Hematopoietic multipotent progenitor cell treated with erythropoietin and hydrocortisone succinate and interleukin-3 and kit ligand, for 4 days (in vitro differentiated cells): ENCODE results near the gene CARMIL3.
"Not testable (repeated sequence)": the region's sequence is repeated elsewhere in the genome, so short reads cannot be mapped to it uniquely, and the experiment has no call there.

Source experiments
- DNase-seq: peaks from one replicate; pipeline ENCODE4 v3.0.0-alpha.2; 2015

The CARMIL3 gene

GRCh38 chr14:24042746-24043145, 9.1 kb upstream of the CARMIL3 start:
- no peak for DNase-seq

DNA sequence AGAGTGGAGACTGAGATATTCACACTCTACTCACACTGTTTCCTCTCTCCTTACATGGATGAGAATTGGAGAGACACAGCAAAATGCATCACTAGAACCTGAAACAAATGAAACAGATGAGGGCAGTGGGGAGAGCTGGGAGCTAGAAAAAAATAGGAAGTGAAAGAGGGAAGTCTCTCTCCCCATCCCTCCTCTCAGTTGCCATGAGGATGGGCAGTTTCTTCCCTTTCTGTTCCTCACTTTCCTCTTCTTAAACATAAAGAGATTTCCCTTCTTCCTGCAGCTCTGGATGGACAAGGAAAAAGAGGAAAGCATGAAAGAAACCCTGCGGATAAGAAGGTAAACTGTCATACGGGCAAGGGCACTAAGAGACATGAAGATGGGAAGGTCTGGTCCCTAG, 2.8 kb upstream of the CARMIL3 start:
- not testable (repeated sequence) for DNase-seq

- DNase-seq: not testable (repeated sequence)
Observed at GRCh38 chr14:24050753-24051152, 1.1 kb upstream of the CARMIL3 start.

GRCh38 chr14:24051176-24051788, 527 bp upstream of the CARMIL3 start:
- no peak for DNase-seq

DNA sequence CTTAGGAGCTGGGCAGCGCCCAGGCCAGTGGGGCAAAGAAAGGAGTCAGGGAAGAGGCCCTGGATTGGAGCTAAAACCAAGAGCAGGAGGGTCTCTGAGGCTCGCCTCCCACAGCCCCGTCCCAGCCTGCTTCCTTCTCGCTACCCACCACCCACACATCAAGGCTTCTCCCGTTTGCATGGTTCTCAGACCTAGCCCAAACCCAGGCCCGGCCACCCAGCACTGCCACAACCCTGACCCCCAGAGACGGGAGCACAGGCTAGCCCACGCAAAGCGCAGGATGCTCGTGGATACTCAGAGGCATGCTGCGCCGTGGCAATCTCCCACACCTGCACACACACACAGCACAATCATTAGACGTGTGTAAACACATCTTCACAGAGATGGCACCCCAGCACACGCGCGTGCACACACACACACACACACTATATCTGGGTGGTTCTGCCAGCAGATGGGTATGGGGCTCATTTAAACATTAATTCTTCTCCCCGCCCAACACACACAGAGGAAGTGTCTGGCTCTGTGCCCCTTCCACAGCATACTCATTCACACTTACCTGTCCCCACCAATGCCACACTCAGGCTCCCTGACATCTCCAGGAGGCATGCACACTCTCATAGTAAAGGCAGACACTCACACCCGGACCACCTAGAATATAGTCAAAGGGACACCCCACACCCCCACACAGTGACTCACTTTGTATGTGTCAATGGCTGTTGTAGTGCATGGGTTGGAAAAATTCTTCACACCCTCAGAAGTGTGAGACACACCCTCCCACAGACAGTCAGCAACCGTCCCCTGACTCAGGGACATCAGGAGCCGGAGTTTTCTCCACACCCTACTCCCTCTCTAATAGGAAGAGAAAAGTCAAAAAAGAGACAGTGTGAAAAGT, 1.1 kb downstream of the CARMIL3 start:
- DNase-seq: no peak

- DNase-seq: no peak
Observed at GRCh38 chr14:24053548-24054323, 1.9 kb downstream of the CARMIL3 start.

DNA sequence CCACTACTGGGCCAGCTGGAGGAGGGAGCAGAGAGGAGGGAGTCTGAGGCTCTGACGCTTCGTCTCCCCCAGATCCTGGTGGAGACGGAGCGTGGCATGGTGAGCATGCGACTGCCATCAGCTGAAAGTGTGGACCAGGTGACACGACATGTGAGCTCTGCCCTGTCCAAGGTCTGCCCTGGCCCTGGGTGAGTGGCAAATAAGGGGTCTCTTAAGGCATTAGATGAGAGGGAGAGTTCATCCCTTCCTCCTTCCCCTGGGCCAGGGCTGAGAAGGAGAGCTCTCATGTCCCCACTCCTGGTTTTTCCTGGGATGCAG, 2.5 kb downstream of the CARMIL3 start:
- no peak for DNase-seq

- DNase-seq: no peak
Observed at GRCh38 chr14:24054646-24055045, 2.8 kb downstream of the CARMIL3 start.

DNA sequence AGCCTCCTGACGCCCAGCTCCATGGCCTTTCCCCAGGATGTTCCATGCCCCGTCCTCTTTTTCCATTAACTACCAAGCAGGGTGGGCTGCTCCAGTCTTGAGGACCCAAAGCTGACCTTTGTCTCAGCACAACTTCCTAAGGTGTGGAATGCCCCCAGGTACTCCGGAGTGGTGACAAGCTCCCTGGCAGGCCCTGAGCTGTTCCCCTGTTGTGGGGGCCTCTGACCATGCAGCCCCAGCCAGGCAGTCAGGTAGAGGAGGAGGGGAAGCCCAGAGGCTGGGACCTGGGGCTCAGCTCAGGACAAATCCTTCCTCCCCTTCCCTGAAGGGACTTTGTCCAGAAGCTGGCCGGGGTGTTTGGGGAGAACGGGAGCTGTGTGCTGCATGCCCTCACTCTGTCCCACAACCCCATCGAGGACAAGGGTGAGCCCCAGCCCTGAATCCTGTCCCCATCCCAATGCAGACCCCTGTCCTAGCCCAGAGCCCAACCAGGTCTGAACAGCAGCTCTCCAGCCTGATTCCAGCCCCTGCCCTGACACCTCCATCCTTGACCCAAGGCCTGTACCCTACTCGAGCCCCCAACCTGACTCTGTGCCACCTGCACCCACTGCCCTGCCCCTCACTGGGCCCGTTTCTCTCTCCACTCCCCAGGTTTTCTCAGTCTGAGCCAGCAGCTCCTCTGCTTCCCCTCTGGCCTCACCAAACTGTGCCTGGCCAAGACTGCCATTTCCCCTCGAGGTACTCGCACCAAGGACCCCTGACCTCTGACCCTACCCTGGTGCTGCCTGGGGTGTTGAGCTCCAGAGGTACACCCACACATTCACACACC, 4.4 kb downstream of the CARMIL3 start:
- DNase-seq: no peak

GRCh38 chr14:24056800-24057184, 5.0 kb downstream of the CARMIL3 start:
- no peak for DNase-seq

- no peak for DNase-seq
Observed at GRCh38 chr14:24057271-24057670, 5.5 kb downstream of the CARMIL3 start.

DNA sequence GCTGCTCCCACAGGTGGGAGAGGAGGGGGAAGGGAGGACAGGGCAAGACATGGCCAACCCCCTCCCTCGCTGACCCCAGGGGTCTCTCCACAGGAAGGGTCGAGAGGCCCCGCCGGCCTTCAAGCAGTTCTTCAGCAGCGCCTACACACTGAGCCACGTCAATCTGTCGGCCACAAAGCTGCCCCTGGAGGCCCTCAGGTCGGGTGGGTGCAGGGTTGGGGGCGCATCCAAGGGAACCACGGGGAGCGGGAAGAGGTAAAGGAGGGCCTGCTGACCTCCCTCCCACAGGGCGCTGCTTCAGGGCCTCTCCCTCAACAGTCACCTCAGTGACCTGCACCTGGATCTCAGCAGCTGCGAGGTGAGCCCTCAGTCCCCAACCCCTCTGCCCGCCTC, 6.1 kb downstream of the CARMIL3 start:
- no peak for DNase-seq

DNA sequence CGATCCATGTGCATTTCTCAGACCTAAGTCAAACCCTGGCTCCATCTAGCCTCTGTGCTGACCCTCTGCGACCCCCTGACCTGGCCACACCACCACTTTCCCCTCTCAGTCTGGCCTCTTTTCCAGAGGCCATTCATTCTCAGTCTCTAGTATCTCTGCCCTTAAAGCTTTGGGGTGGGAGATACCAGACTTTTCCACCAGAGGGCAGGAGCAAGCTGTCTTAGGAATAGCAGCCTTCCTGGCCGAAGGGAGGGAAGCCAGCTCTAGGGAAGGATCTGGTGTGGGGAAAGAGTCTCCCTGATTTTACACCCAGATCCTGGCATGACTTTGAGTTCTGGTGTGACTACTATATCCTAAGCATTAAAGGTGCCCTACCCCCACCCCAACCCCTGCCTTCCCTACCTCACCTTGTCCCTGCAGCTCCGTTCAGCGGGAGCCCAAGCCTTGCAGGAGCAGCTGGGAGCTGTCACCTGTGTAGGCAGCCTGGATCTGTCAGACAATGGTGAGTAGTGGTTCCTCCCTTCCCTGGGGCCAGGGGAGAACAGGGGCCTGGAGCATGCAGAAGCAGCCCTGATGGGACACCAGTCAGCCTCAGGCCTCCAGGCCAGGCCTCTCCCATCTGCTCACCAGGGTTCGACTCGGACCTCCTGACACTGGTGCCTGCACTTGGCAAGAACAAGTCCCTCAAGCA, 6.6 kb downstream of the CARMIL3 start:
- peak; percentile 81 for DNase-seq

DNA sequence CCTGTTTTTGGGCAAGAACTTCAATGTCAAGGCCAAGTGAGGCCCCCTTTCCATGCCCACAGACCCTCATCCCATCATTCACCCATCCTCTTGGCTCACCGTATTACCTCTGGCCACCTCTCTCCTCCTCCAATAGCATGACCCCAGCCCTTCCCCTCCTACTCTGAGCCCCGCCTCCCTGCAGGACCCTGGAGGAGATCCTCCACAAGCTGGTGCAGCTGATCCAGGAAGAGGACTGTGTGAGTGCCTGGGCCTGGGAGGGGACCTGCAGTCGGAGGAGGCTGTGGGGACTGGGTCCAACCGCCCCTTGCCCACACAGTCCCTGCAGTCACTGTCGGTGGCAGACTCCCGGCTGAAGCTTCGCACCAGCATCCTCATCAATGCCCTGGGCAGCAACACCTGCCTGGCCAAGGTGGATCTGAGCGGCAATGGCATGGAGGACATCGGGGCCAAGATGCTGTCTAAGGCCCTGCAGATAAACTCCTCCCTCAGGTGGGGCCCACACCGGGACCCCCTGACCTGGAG, 7.2 kb downstream of the CARMIL3 start:
- DNase-seq: no peak

- DNase-seq: no peak
Observed at GRCh38 chr14:24059841-24060388, 8.1 kb downstream of the CARMIL3 start.

DNA sequence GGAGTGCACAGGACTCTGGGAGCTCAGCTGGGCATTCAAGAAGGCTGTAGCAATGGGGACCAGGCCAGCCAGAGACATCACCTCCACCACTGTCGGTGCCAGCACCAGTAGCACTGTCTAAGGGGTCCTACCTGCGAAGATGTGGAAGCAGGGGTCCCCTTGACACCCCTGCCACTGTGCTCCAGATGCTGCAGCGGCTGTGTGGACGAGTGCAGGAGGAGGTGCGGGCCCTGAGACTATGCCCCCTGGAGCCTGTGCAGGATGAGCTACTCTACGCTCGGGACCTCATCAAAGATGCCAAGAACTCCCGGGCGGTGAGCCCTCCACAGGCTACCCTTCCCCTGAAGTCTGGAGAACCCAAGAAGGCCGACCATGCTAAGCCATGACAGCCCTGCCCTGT, 8.6 kb downstream of the CARMIL3 start:
- DNase-seq: no peak

- DNase-seq: no peak
Observed at GRCh38 chr14:24060984-24061913, 9.4 kb downstream of the CARMIL3 start.

DNA sequence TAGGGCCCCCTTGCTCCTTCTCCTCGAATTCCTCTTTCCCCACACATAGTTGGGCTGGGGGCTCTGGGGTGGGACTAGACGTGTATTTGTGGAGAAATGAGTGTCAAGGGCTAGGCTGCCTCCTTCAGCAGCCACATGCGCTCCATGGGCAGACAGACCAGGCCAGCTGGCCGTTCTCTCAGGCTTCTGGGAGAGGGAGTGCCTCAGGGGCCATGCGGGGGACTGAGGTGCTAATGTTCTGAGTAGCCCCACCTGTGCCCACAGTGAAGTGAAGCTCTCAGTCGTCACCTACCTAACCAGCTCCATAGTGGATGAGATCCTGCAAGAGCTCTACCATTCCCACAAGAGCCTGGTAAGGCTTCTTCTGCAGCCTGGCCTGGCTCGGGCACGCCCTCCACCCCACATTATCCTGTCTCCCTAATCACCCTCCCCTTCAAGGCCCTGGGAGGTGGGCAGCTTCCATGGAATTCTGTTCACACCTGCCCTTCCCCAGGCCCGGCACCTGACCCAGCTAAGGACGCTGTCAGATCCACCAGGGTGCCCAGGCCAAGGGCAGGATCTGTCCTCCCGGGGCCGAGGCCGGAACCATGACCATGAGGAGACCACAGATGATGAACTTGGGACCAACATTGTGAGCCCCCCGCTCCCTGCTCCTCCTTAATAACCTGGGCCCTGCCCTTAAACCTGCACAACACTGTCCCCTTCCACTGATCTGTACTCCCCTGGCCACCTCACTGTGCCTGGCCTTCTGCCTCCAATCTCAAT, 10.6 kb downstream of the CARMIL3 start:
- no peak for DNase-seq

- DNase-seq: no peak
Observed at GRCh38 chr14:24063263-24063836, 11.5 kb downstream of the CARMIL3 start.
